Panc1 (cell line): ENCODE data around the gene PCDHGB5. TPM values are rescaled to one million over a fixed set of nuclear protein-coding genes. Genes with fewer than 3 reads are reported as not detected.
"Not testable (repeated sequence)": the region's sequence is repeated elsewhere in the genome, so short reads cannot be mapped to it uniquely, and the experiment has no call there.

ENCODE experiments used
- ATAC-seq: fragments of 200-7000 bp; cut with Tn5 transposase; 2 replicates; pipeline ENCODE4 v1.9.1; 2020; ENCODE audit warnings: mild to moderate bottlenecking, moderate library complexity
- BruUV-seq: library from RNA; stranded (reverse); fragments of 400-500 nt; replicated peaks from 2 replicates; lab custom pipeline; 2021; lab: Mats Ljungman, UMichigan
- CTCF ChIA-PET: fragments of 300-600 bp; sonication (Branson Sonifier 250); formaldehyde crosslinking; loops from one replicate; lab custom pipeline; 2022; ENCODE audit warnings: antibody characterized with exemption; lab: Charles Lee
- POLR2A ChIA-PET: fragments of 300-600 bp; sonication (Branson Sonifier 250); formaldehyde crosslinking; loops from one replicate; lab custom pipeline; 2022; ENCODE audit warnings: antibody characterized with exemption; lab: Charles Lee
- DNase-seq: peaks from one replicate; pipeline ENCODE4 v3.0.0-alpha.2; 2010; ENCODE audit warnings: low read depth, low spot score
- H3K27ac ChIP-seq: 2 replicates; pipeline ENCODE4 v1.5.1; 2011; ENCODE audit warnings: mild to moderate bottlenecking, low read length, inconsistent platforms
- H3K27me3 ChIP-seq: fragments of 200-500 bp; sonication (Bioruptor generic); 2 replicates; pipeline ENCODE4 v1.6.0; 2014; ENCODE audit warnings: low read length, inconsistent platforms; ENCODE audit not compliant: control insufficient read depth, insufficient read depth
- H3K36me3 ChIP-seq: fragments of 200-500 bp; sonication (Bioruptor generic); 2 replicates; pipeline ENCODE4 v1.5.1; 2014; ENCODE audit warnings: inconsistent platforms, mild to moderate bottlenecking, low read length, moderate library complexity; ENCODE audit not compliant: control insufficient read depth, insufficient read depth
- H3K4me1 ChIP-seq: 2 replicates; pipeline ENCODE4 v1.5.1; 2011; ENCODE audit warnings: inconsistent platforms, mild to moderate bottlenecking, low read length, moderate library complexity; ENCODE audit not compliant: control insufficient read depth, insufficient read depth
- H3K4me3 ChIP-seq, 2 experiments: 2 replicates each; pipeline ENCODE4 v1.5.1; 2011 to 2012; ENCODE audit warnings: low read depth in 2 of 2, low read length in 2 of 2, mild to moderate bottlenecking in 2 of 2, inconsistent platforms in 1 of 2, moderate library complexity in 1 of 2
- H3K9me3 ChIP-seq: fragments of 200-500 bp; sonication (Bioruptor generic); 2 replicates; pipeline ENCODE4 v1.5.1; 2014; ENCODE audit warnings: low read depth, mild to moderate bottlenecking, inconsistent platforms, low read length, moderate library complexity; ENCODE audit not compliant: control insufficient read depth, insufficient read depth
- CTCF ChIP-seq: fragments of 450-650 bp; IDR thresholded peaks from 2 replicates; pipeline ENCODE4 v1.5.1; 2017; ENCODE audit warnings: mild to moderate bottlenecking
- POLR2AphosphoS5 ChIP-seq: IDR thresholded peaks from 2 replicates; pipeline ENCODE4 v1.6.1; 2012; ENCODE audit warnings: mild to moderate bottlenecking, low read depth, low read length, moderate library complexity
- REST ChIP-seq, 2 experiments: IDR thresholded peaks; 2 replicates each; pipeline ENCODE4 v1.6.1; 2011 to 2012; ENCODE audit warnings: low read depth in 2 of 2, control low read depth in 1 of 2, low read length in 1 of 2, mild to moderate bottlenecking in 1 of 2, moderate library complexity in 1 of 2; ENCODE audit not compliant: insufficient read depth in 1 of 2
- SIN3A ChIP-seq: IDR thresholded peaks from 2 replicates; pipeline ENCODE4 v1.6.1; 2012; ENCODE audit warnings: low read depth, mild to moderate bottlenecking, low read length, moderate library complexity, borderline replicate concordance; ENCODE audit not compliant: insufficient read depth
- TCF7L2 ChIP-seq: IDR thresholded peaks from 2 replicates; pipeline ENCODE4 v1.6.1; 2011; ENCODE audit warnings: mild to moderate bottlenecking, low read depth, low read length, inconsistent platforms
- in situ Hi-C: cut with HindIII; loops from 2 replicates; pipeline ENCODE4 v1.10.0; 2016; ENCODE audit warnings: low sequenced_read_pairs, low pct_unique_long_range_greater_than_20kb
- intact Hi-C: fragments of 100-400 bp; cut with micrococcal nuclease; formaldehyde crosslinking; loops from one replicate; pipeline ENCODE4 v1.10.0; 2022; ENCODE audit not compliant: unreplicated experiment
- total RNA-seq: library from RNA; stranded (reverse); gene quantifications from one replicate; pipeline ENCODE4 v1.2.1, GENCODE V29; 2021; ENCODE audit not compliant: unreplicated experiment

The PCDHGB5 gene
- total RNA-seq, 1 experiment from 2014 or later: 0.87 TPM

- in situ Hi-C loops: no loop called here
- no peaks in the 10 kb centered on the region for H3K27me3 ChIP-seq
- H3K27ac ChIP-seq: no peak overlapping the region
Measured at GRCh38 chr5:141384471-141385267, 13.1 kb upstream of the PCDHGB5 start.

GRCh38 chr5:141387557-141388311 lies 10.0 kb upstream of the PCDHGB5 start, which contains the start of gene PCDHGB4:
PCDHGB4 (plus strand) TSS chr5:141387698; CDS start chr5:141387885, 187 bp downstream.
- CTCF ChIA-PET, H3K4me1 ChIP-seq, in situ Hi-C loops, H3K27me3 ChIP-seq, intact Hi-C loops, H3K27ac ChIP-seq, POLR2A ChIA-PET, H3K4me3 ChIP-seq, DNase-seq, H3K36me3 ChIP-seq, H3K9me3 ChIP-seq, BruUV-seq, ATAC-seq: not testable (repeated sequence)

More at GRCh38 chr5:141384471-141385267, 13.1 kb upstream of the PCDHGB5 start:
- no peaks in the 10 kb centered on the region for H3K36me3 ChIP-seq
- no peaks in the 10 kb centered on the region for H3K4me1 ChIP-seq
- BruUV-seq: no TSS peak
- ChIA-PET POLR2A (no interaction called here), CTCF (no interaction called here)
- DNase-seq (no peak), ATAC-seq (no peak)
- no peaks in the 10 kb centered on the region for H3K9me3 ChIP-seq
- intact Hi-C loops: no loop called here
- TF ChIP-seq SIN3A (no peak), REST (IDR thresholded peaks at IDR 0.05; ENCODE audit: insufficient read depth in 1 of 2, low read depth in 2 of 2, low read length in 1 of 2) (no peak), POLR2AphosphoS5 (no peak)
- H3K4me3 ChIP-seq: no peak overlapping the region

- DNase-seq: no peak
- Histone ChIP-seq H3K27me3 (no peaks in the 10 kb centered on the region), H3K9me3 (no peaks in the 10 kb centered on the region; the same call in 1 of the 2 replicates), H3K4me3 (no peak overlapping the region), H3K27ac (no peak overlapping the region), H3K4me1 (no peaks in the 10 kb centered on the region), H3K36me3 (no peaks in the 10 kb centered on the region)
- ChIA-PET CTCF (no interaction called here), POLR2A (no interaction called here)
- in situ Hi-C loops: no loop called here
- BruUV-seq: no TSS peak
- intact Hi-C loops: no loop called here
- no peak for ATAC-seq
- TF ChIP-seq CTCF (no peak), TCF7L2 (no peak), REST (IDR thresholded peaks at IDR 0.05; ENCODE audit: insufficient read depth in 1 of 2, low read depth in 2 of 2, low read length in 1 of 2) (no peak), SIN3A (no peak), POLR2AphosphoS5 (no peak)
Measured at GRCh38 chr5:141388661-141389060, 9.1 kb upstream of the PCDHGB5 start.
